Left renal cortex interstitium (tissue), 4 donors: Measurements from ENCODE around the gene SPACA7. TPM values are rescaled to one million over a fixed set of nuclear protein-coding genes. Genes with fewer than 3 reads are reported as not detected.

ENCODE experiments used
- DNase-seq, 4 donors: peaks; one replicate each; pipeline ENCODE4 v3.0.0-alpha.2; 2013; ENCODE audit warnings: low read depth in 4 of 4, low spot score in 2 of 4, missing footprints in 1 of 4
- polyA plus RNA-seq, 4 donors: library from polyadenylated mRNA; unstranded; fragments of 120-200 nt; gene quantifications; one replicate each; pipeline ENCODE4 v1.2.1, GENCODE V29; 2013; ENCODE audit not compliant: insufficient read length in 4 of 4

SPACA7 gene
- polyA plus RNA-seq, 4 donors, result not detected

DNA sequence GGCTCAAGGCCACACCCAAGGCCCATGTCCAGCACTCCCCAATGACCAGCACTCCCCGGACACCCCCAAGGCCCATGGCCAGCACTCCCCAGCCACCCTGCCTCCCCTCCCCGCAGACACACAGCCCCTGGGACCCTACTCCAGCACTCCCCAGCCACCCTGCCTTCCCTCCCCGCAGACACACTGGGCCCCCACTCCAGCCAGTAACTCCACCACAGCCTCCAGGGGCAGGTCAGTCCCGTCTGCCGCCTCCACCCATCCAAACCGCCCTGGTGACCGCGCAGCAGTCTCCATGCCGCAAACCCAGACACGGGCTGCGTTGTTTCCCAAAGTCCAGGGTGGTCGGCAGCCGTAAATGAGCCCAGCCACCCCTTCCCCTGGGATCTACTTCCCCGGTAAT, 70.7 kb downstream of the SPACA7 start:
- no peak for DNase-seq

GRCh38 chr13:112447306-112447705, 71.2 kb downstream of the SPACA7 start:
- no peak for DNase-seq

- no peak for DNase-seq
Measured at GRCh38 chr13:112447761-112448603, 71.8 kb downstream of the SPACA7 start.

DNA sequence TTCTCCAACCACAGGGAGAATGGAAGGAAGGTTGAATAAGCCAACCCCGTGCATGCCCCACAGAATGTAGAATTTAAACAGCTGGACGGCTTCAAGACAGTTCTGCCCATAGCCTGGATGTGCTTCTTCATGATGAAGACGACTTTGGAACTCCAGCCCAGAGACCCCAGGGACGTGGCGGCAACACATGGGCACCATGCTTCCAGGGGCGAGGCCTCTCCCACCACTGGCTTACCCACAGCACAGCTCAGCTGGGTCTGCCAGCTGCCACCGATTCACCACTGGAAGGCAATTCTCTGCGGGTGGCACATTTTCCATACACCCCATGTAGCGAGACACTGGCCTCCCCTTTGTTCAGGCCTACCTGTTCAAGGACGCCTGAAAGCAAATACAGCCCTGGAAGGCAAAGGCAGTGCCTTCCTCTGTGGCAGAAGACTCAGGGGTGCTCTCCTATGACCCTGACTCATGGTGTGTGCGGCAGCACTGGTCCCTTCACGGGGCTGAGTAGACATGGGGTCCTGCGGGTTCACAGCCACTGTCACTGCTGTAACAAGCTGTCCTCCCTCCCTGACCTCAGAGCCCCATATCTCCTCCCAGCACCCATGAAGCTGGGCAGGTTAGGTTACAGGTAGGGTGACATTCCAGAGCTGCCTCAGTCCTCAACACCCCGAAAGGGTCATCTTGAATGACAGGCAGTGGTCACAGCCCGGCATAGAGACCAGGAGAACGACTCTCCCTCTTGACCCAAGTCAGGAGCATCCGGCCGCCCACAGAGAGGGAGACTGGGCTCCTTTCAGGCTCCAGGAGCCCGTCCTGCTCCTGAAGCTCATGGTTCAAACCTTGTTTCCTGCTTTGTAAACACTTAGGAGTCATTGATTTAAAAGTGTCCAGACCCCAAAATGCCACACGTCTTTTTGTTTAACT, 72.7 kb downstream of the SPACA7 start:
- DNase-seq, result no peak

DNA sequence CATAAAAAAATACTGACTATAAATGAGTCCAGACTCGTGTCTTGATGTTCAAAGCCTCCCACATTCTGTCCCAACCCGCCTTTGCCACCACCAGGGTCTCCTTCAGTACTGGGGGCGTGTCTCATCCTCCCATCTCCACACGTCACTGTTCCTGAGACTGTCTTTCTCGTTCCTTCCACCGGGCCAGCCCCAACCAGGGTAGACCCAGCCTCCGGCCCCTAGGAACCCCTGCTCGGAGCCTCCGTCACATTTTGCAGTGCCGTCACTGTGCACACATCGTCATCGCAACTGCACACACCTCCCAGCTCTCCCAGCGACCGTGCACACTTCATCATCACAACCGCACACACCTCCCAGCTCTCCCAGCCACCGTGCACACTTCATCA, 73.4 kb downstream of the SPACA7 start:
- no peak for DNase-seq

GRCh38 chr13:112450118-112450903, 74.2 kb downstream of the SPACA7 start:
- no peak for DNase-seq

DNA sequence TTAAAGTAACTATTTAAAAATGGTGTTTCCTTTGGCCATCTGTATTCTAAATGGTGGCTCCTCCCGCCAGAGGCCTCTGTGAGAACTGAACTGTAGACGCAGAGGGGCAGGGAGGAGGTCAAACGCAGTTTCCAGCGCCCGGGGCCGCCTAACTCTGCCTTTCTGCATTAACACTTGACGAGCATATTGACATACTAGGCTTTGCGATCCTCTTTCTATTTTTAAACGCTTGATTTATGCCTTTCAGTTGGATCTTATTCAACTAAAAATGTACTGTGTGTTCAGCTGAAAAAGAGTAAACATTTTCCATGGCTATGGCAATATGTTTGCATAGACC, 74.7 kb downstream of the SPACA7 start:
- DNase-seq, result no peak

DNA sequence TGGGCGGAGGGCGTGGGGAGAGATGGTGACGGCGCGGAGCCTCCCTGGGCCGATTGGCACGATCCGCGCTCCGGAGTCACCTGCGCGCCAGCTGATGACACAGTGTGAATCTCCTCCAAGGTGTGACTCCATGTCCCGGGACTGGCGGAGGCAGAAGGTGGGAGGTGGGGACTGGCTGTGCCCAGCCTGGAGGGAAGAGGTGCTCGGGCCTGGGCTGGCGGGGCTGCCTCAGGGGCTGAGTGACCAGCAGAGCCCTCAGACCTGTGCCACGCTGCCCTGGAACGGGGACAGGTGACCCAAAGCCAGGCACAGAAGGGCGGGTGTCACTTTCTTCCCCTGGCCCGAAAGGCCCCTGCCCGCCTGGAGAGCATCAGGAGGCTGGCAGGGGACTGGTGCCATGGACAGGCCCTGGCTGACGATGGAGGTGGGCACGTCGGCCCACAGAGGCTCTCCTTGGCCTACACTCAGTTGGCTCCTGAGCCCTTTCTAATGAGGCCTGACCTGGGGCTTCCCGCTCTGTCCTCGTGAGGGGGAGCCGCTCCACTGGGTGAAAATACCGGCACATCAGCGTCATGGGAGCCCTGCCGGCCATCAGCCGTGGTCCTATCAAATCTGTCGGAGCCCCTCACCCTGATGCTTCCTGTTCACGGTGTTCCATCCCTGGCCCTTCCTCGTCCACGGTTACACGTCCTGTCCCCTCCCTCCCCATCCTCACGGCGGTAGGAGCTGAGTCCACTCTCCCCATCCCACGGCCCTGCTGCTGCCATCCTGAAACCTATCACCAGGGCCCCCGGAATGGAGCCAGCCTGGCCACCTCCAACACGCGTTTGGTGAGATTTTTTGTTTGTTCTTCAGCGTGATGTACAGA, 75.6 kb downstream of the SPACA7 start:
- no peak for DNase-seq

DNA sequence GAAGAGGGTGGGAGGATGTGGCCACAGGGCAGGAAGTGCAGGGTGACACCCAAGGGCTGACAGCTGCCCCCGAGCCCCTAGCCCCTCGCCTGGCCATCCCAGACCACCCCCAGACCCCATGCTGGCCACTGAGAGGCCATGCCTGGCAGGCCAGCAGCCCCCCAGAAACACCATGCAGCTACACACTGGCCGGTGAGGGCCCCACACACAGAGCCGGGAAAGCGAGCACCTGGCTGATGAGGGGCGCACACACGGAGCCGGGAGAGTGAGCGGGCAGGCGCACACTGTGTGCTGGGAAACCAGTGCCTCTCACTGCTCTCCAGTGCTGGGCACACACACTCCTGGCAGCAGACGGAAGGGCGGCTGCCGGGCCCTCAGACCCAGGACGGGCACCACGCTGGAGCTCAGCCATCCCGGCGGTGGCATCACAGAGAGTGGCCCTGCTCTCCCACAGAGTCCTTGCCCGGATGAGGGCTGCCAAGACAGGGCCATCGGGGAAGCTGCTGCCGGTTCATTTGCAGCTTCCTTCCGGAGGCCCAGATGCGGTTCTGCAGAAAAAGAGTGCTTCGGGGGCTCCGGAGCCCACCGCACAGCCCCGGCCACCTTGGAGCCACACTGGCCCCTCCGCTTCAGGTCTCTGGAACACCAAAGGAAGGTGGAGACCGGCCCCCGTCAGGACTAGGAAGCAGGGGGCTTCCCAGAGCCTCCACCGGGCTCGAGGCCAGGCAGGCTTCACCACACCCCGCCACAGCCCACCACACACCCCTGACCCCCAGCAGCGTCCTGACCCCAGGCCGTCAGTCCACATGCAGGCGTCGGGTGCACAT, 76.4 kb downstream of the SPACA7 start:
- DNase-seq, result no peak

DNA sequence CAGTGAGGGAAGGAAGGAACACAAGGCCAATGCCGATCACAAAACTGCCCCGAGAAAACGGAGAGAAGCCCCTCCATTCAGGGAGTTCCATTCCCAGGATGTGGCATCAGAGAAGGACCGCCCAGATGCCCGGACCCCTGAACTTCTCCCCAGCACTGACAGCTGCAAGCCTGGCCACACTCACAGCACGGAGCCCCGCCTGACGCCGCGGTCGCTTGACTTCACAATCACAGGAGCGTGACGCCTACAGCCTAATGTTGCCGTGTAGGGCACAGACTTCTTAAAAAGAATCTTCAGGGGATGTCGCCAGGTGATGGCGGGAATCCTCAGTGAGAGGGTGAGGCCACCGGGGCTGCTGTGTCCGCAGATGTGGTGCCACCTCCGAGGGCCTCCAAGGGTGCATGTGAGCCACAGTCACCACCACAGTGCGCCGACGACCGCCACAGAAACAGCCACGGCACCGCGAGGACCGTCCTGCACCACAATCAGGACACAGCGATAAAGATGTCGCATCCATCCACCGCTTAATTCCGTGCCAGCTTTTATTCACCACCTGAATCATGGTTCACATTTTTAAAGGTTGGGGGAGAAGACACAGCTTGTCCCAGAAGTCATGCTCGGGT, 77.2 kb downstream of the SPACA7 start:
- no peak for DNase-seq

DNA sequence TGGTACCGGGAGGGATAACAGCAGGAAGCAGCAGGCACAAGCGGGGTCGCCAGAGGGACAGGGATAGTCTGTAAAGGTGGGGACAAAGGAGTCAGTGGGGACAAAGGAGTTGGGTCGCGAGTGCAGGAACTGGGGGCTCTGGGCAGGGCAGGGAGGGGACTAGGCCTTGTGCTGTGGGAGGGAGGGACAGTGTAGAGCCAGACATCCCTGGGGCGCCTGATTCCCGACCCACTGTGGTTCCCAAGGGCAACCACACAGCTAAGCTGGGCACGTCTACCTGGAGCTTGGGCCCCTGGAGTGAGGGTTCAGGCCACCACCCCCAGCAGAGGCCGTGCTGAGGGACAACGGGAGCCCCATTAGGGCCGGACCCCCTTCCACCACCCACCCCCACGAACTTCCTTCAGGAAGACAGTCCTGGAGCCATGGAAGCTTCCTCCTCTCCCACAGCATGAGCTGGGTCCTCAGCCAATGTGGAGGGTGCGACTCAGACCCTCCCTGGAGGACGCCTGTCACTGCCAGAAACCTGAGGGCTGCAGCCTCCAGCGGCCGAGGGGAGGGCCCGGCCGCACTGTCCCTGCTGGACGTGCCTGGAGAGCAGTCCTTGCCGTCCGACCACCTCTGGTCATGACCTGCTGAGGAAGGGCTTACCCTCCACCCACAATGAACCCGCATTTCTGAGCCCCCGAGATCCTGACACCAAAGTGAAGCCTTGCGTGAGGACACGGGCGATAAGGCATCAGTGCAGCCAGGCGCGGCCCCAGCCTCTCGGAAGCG, 77.9 kb downstream of the SPACA7 start:
- no peak for DNase-seq

DNA sequence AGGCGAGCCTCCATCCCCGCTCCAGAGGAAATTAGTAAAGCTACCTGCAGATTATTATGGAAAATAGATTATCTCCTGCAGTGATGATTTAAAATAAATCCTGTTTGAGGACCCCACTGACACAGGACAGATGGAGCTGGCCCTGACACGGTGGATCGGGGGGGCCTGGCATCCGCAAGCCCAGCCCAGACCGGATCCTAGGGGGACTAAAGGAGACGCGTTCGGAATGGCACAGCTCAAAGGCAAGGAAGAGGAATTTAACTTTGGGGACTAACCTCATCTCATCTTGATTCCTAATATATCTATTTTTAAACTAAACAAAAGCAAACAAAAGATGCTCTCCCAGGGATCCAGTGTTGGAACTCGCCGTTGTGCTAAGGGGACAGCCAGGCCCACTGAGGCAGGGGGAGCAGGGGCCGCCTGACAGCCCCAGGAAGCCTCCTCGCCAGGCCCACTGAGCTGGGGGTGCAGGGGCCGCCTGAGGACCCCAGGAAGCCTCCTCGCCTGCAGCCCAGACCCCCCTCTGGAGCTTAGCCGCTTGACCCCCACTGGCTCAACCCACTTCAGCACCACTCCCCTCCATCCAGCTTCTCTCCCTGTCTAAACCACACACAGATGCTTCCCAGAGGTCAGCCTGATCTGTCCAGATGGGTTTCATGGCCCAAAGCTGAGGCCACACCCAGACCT, 78.6 kb downstream of the SPACA7 start:
- DNase-seq, result no peak

- no peak for DNase-seq
Measured at GRCh38 chr13:112455476-112456059, 79.4 kb downstream of the SPACA7 start.

DNA sequence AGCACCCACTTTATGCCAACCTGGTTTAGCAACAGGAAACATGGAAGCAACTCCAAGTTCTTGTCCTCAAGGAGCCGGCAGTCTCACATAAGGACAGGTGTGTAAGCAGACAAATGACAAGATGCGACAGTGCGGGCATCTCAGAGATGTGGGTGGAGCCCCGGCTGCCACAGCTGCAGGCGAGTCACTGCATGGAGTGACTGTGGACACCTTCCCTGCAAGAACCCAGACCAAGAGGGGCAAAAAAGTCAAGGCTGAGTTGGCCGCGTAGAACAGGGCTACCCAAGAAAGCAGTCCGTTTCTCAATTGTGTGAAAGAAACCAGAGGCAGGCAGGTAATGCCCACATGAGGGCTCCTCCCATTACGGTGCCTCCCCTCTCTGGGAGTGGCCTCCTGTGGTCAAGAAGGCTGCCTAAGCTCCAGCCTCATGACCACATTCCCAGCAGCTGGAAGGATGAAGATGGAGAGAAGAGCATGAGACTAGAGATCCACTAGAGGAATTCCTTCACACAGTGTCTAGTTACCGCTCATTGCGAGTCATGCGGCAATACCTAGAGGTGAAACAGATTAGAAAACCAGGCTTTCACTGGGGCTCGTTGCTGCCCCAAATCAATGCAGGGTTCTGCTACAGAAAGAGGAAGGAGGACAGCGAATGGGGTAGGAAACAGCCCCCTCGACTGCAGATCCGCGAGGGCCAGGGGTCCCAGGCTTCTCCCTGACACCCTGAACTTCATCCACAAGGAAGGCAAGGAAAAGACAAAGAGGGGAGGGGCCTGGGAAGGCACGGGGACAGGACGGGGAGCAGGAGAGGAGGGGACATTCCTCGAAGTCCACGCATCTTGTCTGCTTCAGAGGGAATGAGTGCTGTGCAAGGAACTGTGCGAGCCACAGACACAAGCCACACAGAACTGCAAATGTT, 80.2 kb downstream of the SPACA7 start:
- DNase-seq, result no peak

DNA sequence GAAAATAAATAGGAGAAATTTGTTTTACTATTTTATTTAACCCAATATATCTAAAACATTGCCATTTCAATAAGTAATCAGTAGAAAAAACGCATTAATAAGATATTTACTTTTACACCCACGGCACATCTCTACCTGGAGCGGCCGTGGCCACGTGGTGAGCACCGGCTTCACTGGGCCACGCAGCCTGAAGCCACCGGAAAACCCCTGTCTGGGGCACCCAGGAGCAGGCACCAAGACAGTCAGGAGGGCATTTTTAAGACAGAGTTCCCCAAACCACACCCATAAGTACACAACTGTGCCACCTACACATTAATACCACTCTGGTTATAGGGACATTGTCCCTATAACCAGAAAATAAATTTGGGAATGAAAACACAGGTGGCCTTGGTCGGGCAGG, 80.9 kb downstream of the SPACA7 start:
- no peak for DNase-seq

- no peak for DNase-seq
Measured at GRCh38 chr13:112457485-112457884, 81.3 kb downstream of the SPACA7 start.
